NB4 (cell line): Measurements from ENCODE around the gene ALG3.

Source experiments
- CTCF ChIP-seq: IDR thresholded peaks from one replicate; pipeline ENCODE4 v1.5.1; 2012; ENCODE audit warnings: low read depth, low read length
- MYC ChIP-seq: IDR thresholded peaks from 2 replicates; pipeline ENCODE4 v1.6.1; 2011; ENCODE audit warnings: low read depth, low read length
- POLR2A ChIP-seq: IDR thresholded peaks from 2 replicates; pipeline ENCODE4 v1.6.1; 2011; ENCODE audit warnings: mild to moderate bottlenecking; ENCODE audit not compliant: insufficient read length; ENCODE audit errors: extremely low read depth

- TF ChIP-seq POLR2A (no peak), CTCF (peak; percentile 93), MYC (no peak)
Observed at GRCh38 chr3:184250167-184250828, 1.5 kb upstream of the ALG3 start.
